GM21717 (cell line): Measurements from ENCODE around the gene DIS3L2.
"Not testable (repeated sequence)": the region's sequence is repeated elsewhere in the genome, so short reads cannot be mapped to it uniquely, and the experiment has no call there.

Experiments
- ATAC-seq: cut with Tn5 transposase; IDR thresholded peaks from one replicate; pipeline ENCODE4 v1.9.1; 2021; ENCODE audit warnings: mild to moderate bottlenecking, moderate library complexity; ENCODE audit not compliant: unreplicated experiment

The DIS3L2 gene

GRCh38 chr2:232288489-232289030, 327.0 kb downstream of the DIS3L2 start:
- ATAC-seq = no peak

GRCh38 chr2:232290668-232291067, 329.2 kb downstream of the DIS3L2 start:
- ATAC-seq = no peak

GRCh38 chr2:232291343-232291742, 329.8 kb downstream of the DIS3L2 start:
- no peak for ATAC-seq

GRCh38 chr2:232292395-232293154, 331.1 kb downstream of the DIS3L2 start:
- ATAC-seq = no peak

GRCh38 chr2:232293191-232293590, 331.7 kb downstream of the DIS3L2 start:
- ATAC-seq = no peak

GRCh38 chr2:232295971-232296370, 334.5 kb downstream of the DIS3L2 start:
- no peak for ATAC-seq

GRCh38 chr2:232296776-232297525, 335.4 kb downstream of the DIS3L2 start:
- no peak for ATAC-seq

GRCh38 chr2:232299084-232299483, 337.6 kb downstream of the DIS3L2 start:
- no peak for ATAC-seq

GRCh38 chr2:232299927-232300674, 338.6 kb downstream of the DIS3L2 start:
- no peak for ATAC-seq

- ATAC-seq = no peak
Measured at GRCh38 chr2:232300894-232301387, 339.4 kb downstream of the DIS3L2 start.

- no peak for ATAC-seq
Measured at GRCh38 chr2:232304236-232304635, 342.7 kb downstream of the DIS3L2 start.

GRCh38 chr2:232306741-232307305, 345.3 kb downstream of the DIS3L2 start:
- ATAC-seq = no peak

GRCh38 chr2:232307854-232308253, 346.3 kb downstream of the DIS3L2 start:
- no peak for ATAC-seq

GRCh38 chr2:232308986-232309385, 347.5 kb downstream of the DIS3L2 start:
- no peak for ATAC-seq

- no peak for ATAC-seq
Measured at GRCh38 chr2:232309592-232309991, 348.1 kb downstream of the DIS3L2 start.

GRCh38 chr2:232310121-232310520, 348.6 kb downstream of the DIS3L2 start:
- ATAC-seq = no peak

- ATAC-seq = no peak
Measured at GRCh38 chr2:232310696-232311095, 349.2 kb downstream of the DIS3L2 start.

- ATAC-seq = not testable (repeated sequence)
Measured at GRCh38 chr2:232313645-232314044, 352.1 kb downstream of the DIS3L2 start.

- ATAC-seq = peak; percentile 83
Measured at GRCh38 chr2:232315049-232315922, 353.8 kb downstream of the DIS3L2 start.

GRCh38 chr2:232315923-232316299, 354.4 kb downstream of the DIS3L2 start:
- ATAC-seq = no peak
